GM23338 (cell line): Measurements from ENCODE around the gene TRPM3.

ENCODE experiments used
- EZH2 ChIP-seq: fragments of 200-600 bp; sonication (generic); IDR thresholded peaks from one replicate; pipeline ENCODE4 v1.8.0; 2017; ENCODE audit warnings: antibody characterized with exemption, mild to moderate bottlenecking, low read depth; ENCODE audit not compliant: unreplicated experiment
- EZH2phosphoT487 ChIP-seq: fragments of 200-600 bp; sonication (generic); IDR thresholded peaks from one replicate; pipeline ENCODE4 v1.8.1; 2018; ENCODE audit warnings: antibody characterized with exemption; ENCODE audit not compliant: unreplicated experiment
- NANOG ChIP-seq: IDR thresholded peaks from 2 replicates; pipeline ENCODE4 v1.6.1; 2016; ENCODE audit warnings: antibody characterized with exemption, borderline replicate concordance
- POLR2AphosphoS5 ChIP-seq: IDR thresholded peaks from 2 replicates; pipeline ENCODE4 v1.6.1; 2016; ENCODE audit warnings: antibody characterized with exemption, low read depth
- REST ChIP-seq: IDR thresholded peaks from one replicate; pipeline ENCODE4 v1.6.1; 2018; ENCODE audit warnings: antibody characterized with exemption; ENCODE audit not compliant: unreplicated experiment
- ZNF114 ChIP-seq: fragments of 250-450 bp; sonication (Bioruptor Pico); IDR thresholded peaks from 2 replicates; pipeline ENCODE4 v1.5.0; 2020; ENCODE audit warnings: mild to moderate bottlenecking, moderate library complexity
- ZNF331 ChIP-seq: fragments of 250-450 bp; sonication (Bioruptor Pico); IDR thresholded peaks from 2 replicates; pipeline ENCODE4 v1.5.0; 2020; ENCODE audit warnings: low read depth, mild to moderate bottlenecking, moderate library complexity
- TF ChIP-seq, protein P1 (sequence below), 2 experiments: fragments of 200-600 bp in 1 of 2; sonication (generic) in 1 of 2; conservative IDR thresholded peaks; 2 replicates each; pipeline versions ENCODE4 v1.5.1 to v1.6.1; 2016 to 2017; ENCODE audit warnings: antibody characterized with exemption in 2 of 2, low read depth in 2 of 2, mild to moderate bottlenecking in 2 of 2, moderate library complexity in 1 of 2

- TF ChIP-seq ZNF331 (CRISPR knock-in tag) = no peak
- TF ChIP-seq NANOG = no peak
- no peak for TF ChIP-seq POLR2AphosphoS5
- TF ChIP-seq, protein P1, sequence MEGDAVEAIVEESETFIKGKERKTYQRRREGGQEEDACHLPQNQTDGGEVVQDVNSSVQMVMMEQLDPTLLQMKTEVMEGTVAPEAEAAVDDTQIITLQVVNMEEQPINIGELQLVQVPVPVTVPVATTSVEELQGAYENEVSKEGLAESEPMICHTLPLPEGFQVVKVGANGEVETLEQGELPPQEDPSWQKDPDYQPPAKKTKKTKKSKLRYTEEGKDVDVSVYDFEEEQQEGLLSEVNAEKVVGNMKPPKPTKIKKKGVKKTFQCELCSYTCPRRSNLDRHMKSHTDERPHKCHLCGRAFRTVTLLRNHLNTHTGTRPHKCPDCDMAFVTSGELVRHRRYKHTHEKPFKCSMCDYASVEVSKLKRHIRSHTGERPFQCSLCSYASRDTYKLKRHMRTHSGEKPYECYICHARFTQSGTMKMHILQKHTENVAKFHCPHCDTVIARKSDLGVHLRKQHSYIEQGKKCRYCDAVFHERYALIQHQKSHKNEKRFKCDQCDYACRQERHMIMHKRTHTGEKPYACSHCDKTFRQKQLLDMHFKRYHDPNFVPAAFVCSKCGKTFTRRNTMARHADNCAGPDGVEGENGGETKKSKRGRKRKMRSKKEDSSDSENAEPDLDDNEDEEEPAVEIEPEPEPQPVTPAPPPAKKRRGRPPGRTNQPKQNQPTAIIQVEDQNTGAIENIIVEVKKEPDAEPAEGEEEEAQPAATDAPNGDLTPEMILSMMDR (conservative IDR thresholded peaks at IDR 0.05; ENCODE audit: low read depth in 2 of 2) = no peak
- no peak for TF ChIP-seq REST
- no peak for TF ChIP-seq EZH2phosphoT487
- TF ChIP-seq EZH2 = no peak
- TF ChIP-seq ZNF114 (CRISPR knock-in tag) = no peak
These were observed 133.4 kb downstream of the TRPM3 start for GRCh38 chr9:70987986-70988385.
